CD4-positive, alpha-beta T cell treated with Interleukin-17A for 1 hour (primary cell): Measurements from ENCODE around the gene ZNF777.

Experiments
- DNase-seq: peaks from one replicate; pipeline ENCODE4 v3.0.0-alpha.2; 2020

The ZNF777 gene

DNA sequence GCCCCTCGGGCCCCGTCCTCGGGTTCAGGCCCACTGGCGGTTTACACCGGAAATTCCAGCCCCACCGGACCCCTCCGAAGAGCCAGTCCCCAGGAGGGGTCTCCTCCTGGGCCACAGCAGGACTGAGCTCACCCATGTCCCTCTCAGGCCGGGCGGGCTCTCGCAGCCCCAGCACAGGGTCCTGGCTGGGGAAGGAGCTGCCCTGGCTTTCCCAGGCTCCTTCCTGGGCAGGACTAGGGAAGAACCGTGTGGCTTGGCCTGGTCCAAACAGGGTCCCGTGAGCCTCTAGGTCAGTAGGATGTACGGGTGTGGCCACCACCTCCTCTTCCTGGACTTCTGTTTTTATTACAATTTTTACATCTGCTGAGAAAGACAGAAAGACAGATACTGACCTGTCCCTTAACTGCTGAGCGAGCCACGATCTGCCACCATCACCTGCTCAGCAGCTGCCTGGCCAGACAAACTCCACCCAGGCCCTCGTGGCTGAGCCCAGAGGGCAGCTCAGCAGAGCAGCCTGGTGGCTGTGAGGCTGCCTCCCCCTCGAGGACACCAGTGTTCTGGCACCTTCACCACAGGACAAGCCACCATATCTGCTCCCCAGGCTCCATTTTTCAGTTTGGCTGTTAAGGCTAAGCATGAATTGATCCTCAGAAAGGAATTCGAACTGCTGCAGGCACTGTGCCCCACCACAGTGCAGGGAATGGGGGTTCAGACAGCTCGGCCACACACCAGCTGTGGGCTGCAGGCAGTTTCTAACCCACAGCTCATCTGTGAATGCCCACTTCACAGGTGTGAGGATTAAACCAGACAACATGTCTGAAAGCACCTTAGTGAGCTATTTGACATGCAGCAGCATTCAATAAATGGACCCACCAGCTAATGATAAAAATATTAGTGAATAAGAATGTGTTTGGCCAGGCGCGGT is 14.5 kb upstream of the ZNF777 start:
- DNase-seq = no peak

DNA sequence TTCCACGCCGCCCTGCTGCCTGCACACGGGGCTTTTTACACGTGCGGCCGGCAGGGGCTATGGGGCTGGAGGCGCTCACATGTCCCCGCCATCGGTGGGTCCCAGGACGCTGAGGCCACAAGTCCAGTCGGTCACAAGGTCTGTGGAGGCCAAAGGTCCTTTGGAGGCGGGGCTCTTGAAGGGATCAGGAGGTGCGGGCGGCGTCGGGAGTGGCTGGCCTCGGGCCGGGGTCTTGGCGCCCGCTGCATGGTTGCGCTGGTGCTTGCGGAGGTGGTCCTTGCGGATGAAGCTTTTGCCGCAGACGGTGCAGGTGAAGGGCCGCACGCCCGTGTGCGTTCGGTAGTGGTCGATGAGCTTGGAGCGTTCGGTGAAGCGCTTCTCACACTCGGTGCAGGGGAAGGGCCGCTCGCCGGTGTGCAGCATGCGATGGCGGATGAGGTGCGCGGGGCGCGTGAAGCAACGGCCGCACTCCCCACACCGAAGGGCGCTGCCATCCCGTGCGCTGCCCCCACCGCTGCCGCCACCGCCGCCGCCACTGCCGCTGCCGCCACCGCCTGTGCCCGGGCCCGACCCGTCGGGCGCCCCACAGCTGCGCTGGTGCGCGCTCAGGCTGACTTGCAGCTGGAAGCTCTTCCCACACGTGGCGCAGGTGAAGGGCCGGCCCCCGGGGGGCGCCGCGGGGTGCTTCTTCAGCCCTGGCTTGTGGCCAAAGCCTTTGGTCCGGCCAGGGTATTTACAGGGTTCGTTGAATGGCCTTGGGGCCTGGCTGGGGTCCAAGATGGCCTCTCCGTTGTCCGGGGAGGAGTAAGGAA is 13.7 kb upstream of the ZNF777 start:
- DNase-seq = no peak

- DNase-seq = no peak
These were observed 12.4 kb upstream of the ZNF777 start for GRCh38 chr7:149473251-149473650.

- DNase-seq = no peak
These were observed 10.6 kb upstream of the ZNF777 start for GRCh38 chr7:149471289-149471953.

- no peak for DNase-seq
These were observed 8.9 kb upstream of the ZNF777 start for GRCh38 chr7:149469806-149470205.

DNA sequence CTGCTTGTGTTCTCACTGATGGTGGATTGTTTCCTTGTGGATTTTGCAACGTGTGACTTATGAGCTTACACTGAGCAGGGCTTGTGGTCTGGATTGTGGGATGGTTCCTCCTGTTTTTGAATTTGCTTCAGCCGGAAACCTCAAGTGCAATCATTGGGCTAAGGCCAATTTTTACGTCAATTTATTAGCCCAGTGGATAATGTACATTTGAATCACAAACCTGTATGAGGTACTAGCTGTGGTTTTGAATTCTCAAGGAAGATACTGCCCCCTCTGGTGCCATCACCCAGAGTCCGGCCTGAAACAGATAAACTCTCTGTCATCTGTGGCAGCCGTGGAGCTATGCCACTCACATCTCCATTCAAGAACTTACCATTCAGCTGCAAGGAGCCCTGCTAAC is 7.3 kb upstream of the ZNF777 start:
- no peak for DNase-seq

DNA sequence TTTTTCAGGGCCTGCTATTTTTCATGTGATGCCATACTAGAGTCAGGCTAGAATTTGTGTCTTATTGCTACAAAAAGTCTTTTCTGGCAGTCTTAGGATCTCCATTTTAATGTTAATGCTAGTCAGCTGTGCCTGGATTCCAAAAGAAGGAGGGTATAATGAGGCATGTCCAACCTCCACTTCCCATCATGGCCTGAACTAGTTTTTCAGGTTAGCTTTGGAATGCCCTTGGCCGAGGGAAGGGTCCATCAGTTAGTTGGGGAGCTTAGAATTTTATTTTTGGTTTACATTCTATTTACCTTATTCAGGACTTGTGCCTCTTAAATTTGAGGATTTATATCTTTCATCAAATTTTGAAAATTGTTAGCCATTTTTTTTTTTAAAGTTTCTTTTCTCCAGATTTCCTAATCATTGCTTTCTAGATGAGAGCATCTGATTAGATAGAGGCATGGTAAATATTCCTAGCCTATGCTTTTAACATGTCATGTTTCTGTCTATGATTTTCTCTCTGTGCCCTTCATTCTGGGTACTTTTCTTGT is 6.5 kb upstream of the ZNF777 start:
- no peak for DNase-seq

DNA sequence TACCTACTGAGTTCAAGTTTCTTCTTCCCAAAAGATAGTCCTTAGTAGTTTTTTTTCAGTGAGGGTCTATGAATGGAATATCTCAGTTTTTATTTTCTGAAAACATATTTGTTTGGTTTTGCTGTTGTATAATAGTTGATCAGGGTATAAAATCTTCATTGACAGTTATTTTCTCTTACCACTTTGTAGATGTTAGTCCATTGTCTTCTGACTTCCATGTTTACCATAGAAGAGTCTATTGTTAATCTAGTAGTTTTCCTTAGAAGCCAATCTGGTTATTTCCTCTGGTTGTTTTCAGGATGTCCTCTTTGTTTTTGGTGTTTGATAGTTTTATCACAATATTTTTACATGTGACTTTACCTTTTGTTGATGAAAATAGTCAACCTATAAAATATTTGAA is 5.5 kb upstream of the ZNF777 start:
- DNase-seq = no peak

DNA sequence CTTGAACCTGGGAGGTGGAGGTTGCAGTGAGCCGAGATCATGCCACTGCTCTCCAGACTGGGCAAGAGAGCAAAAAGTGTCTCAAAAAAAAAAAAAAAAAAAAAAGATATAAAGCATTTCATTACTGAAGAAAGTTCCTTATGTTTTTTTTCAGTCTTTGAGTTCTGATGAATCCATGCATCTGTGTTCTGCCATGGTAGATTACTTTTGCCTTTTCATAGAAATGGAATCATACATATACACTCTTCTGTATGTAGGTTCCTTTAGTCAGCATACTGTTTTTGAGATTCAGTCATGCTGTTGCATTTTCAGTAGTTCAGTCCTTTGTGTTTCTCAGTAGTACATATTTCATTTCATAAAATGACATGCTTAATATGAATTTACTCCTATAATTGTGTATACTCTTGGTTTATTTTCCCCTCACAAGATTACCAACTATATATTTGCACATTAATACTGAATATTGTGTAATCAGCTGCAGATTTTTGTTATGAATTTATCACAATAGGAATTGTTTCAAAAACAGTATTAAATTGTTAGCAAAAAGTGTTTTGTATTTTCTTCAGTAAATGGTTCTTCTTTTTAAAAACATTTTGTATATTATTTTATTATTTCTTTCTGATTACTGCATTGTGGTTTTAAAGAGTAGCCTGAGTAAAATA is 2.8 kb upstream of the ZNF777 start:
- DNase-seq = no peak

GRCh38 chr7:149462101-149462520 is 1.2 kb upstream of the ZNF777 start:
- DNase-seq = no peak

DNA sequence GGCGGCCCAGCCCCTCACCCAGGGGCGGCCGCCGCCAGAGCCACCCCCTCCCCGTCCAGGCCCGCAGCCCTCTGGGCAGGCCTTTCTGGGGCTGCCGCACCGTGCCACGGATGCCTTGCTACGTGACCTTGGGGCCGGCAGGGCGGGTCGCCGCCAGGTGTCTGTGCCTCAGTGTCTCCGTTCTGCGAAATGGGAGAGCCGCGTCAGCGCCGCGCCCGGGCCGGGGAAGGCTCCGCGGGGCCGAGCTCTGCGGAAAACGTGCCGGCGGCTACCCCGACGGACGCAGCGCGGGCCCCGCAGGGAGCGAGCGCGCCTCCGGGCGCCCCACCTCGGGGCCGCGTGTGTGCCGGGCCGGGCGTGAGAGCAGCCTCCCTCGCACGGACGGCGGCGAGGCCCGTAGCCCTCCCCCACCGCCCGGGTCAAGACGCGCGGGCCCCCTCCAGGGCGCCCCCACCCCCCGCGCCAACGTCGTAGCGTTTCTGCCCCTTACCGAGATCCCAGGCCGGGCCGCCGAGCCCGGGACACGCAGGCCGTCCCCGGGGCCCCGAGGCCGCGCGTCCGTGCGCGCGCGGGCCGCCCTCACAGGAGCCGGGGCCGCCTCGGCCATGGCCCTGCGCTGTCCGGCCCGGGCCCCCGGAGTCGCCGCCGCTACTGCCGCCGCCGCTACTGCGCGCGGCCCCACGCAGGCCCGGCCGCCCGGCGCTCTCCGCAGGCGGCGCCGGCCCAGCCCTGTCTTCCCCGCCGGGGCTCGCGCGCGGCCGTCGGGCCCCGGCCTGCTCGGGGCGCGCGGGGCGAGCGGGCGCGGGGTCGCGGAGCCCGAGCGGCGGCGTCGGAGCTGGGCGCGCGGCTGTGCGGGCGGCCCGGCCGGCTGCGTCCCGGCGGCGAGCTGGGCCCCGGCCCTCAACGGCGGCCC is 1.1 kb downstream of the ZNF777 start:
- DNase-seq = no peak

- no peak for DNase-seq
These were observed 1.7 kb downstream of the ZNF777 start for GRCh38 chr7:149459201-149459539.

GRCh38 chr7:149458235-149458634 is 2.6 kb downstream of the ZNF777 start:
- DNase-seq = no peak

GRCh38 chr7:149457766-149458165 is 3.1 kb downstream of the ZNF777 start:
- DNase-seq = no peak

- DNase-seq = no peak
These were observed 4.1 kb downstream of the ZNF777 start for GRCh38 chr7:149456506-149457421.

DNA sequence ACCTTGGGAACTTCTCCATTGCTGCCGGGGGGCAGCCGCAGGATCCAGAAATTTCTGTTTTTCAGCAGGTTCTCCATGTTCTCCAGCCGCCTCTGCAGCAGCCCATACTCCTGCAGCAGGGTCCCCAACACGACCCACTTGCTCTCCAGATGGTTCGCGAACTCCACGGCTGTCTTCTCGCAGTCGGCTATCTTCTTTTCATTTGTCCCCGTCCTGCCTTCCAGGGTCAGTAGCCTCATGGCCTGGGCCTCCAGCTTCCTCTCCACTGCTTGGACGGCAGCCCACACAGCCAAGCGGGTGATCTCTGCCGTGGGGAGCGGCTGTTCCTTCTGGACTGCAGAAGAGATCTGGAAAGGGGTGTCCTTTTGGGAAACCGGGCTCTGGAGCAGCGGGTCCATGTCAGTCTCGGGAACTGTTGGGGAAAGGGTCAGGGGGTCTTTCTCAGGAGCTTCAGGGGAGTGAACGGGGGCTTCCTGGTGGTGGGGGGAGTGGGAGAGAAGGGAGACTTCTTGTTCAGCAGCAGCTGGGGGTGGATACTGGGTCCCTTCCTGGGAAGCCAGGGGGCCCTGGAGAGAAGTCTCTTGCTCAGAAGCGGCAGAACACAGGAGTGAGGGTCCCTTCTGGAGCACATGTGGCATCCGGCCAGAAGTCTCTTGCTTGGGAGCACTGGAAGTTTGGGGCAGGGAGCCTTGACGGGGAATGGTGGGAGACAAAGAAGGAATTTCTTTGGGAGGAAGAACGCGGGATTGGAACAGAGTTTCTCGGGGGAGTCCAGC is 5.5 kb downstream of the ZNF777 start:
- DNase-seq = no peak

- no peak for DNase-seq
These were observed 6.1 kb downstream of the ZNF777 start for GRCh38 chr7:149454750-149455149.

- DNase-seq = no peak
These were observed 6.9 kb downstream of the ZNF777 start for GRCh38 chr7:149454006-149454405.

DNA sequence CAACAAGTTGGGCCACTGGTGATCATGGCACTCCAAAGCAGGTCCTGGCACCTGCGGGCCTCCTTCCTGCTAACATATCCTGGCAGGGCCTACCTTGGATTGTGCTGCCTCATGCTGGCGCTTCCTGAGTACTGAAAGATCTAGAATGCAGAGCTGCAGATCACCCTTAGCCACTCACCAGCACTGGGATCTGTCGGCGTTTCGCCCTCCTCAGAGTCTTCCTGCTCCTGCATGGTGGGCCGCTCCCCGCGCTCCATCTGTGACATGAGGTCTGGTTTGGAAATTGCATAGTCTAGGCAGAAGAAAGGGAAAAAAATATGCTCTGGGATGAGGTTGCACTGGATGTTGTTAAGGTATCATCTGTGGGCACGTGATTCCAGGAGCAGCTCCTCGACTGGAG is 10.0 kb downstream of the ZNF777 start:
- no peak for DNase-seq

- no peak for DNase-seq
These were observed 11.0 kb downstream of the ZNF777 start for GRCh38 chr7:149449897-149450296.
